DND-41 (cell line): ENCODE data around the gene TESMIN.

Source experiments
- ATAC-seq: fragments of 200-7000 bp; cut with Tn5 transposase; 3 replicates; pipeline ENCODE4 v1.9.1; 2021; ENCODE audit warnings: low read depth; ENCODE audit not compliant: insufficient read depth
- DNase-seq: peaks from one replicate; pipeline ENCODE4 v3.0.0-alpha.2; 2020
- H2AFZ ChIP-seq: 2 replicates; pipeline ENCODE4 v1.6.0; 2012; ENCODE audit warnings: low read depth, low read length
- H3K27ac ChIP-seq: 2 replicates; pipeline ENCODE4 v1.5.1; 2012; ENCODE audit warnings: low read length, inconsistent platforms
- H3K27me3 ChIP-seq: fragments of 200-600 bp; sonication (generic); 2 replicates; pipeline ENCODE4 v1.6.0; 2012; ENCODE audit warnings: low read length, mild to moderate bottlenecking, inconsistent platforms; ENCODE audit not compliant: insufficient read depth, poor library complexity
- H3K36me3 ChIP-seq: 2 replicates; pipeline ENCODE4 v1.5.1; 2012; ENCODE audit warnings: low read length, inconsistent platforms; ENCODE audit not compliant: insufficient read depth
- H3K4me1 ChIP-seq: 2 replicates; pipeline ENCODE4 v1.5.1; 2012; ENCODE audit warnings: mild to moderate bottlenecking, low read length; ENCODE audit not compliant: insufficient read depth
- H3K4me2 ChIP-seq: 2 replicates; pipeline ENCODE4 v1.6.0; 2012; ENCODE audit warnings: mild to moderate bottlenecking, moderate library complexity, low read length, inconsistent platforms; ENCODE audit not compliant: insufficient read depth
- H3K4me3 ChIP-seq, 2 experiments: fragments of 200-600 bp in 1 of 2; shearing (Covaris generic) in 1 of 2; 2 replicates each; pipeline ENCODE4 v1.5.1; 2012 to 2016; ENCODE audit warnings: inconsistent platforms in 2 of 2, low read length in 2 of 2, mild to moderate bottlenecking in 2 of 2, low read depth in 1 of 2, moderate library complexity in 1 of 2
- H3K79me2 ChIP-seq: 2 replicates; pipeline ENCODE4 v1.6.0; 2012; ENCODE audit warnings: low read length, inconsistent platforms; ENCODE audit not compliant: insufficient read depth
- H3K9ac ChIP-seq: 2 replicates; pipeline ENCODE4 v1.6.0; 2012; ENCODE audit warnings: low read depth, mild to moderate bottlenecking, inconsistent platforms, low read length, moderate library complexity
- H3K9me3 ChIP-seq: 2 replicates; pipeline ENCODE4 v1.5.1; 2012; ENCODE audit warnings: low read length, moderate library complexity, mild to moderate bottlenecking, inconsistent platforms; ENCODE audit not compliant: insufficient read depth, severe bottlenecking
- H4K20me1 ChIP-seq: 2 replicates; pipeline ENCODE4 v1.6.0; 2012; ENCODE audit warnings: low read length; ENCODE audit not compliant: insufficient read depth
- CTCF ChIP-seq: IDR thresholded peaks from 2 replicates; pipeline ENCODE4 v1.5.1; 2012; ENCODE audit warnings: borderline replicate concordance, low read length, moderate library complexity, mild to moderate bottlenecking; ENCODE audit not compliant: poor library complexity, severe bottlenecking; ENCODE audit errors: extremely low read depth
- EZH2 ChIP-seq: IDR thresholded peaks from 3 replicates; pipeline ENCODE4 v1.6.1; 2012; ENCODE audit warnings: borderline replicate concordance, low read depth, mild to moderate bottlenecking, moderate library complexity, low read length, inconsistent platforms; ENCODE audit not compliant: severe bottlenecking

TESMIN gene

GRCh38 chr11:68687311-68687710 is 64.0 kb downstream of the TESMIN start:
- no peak overlapping the region for H3K4me3 ChIP-seq
- no peak overlapping the region for H3K9ac ChIP-seq
- peaks cover 9% of the 10 kb centered on the region; the same call in 1 of the 2 replicates for H4K20me1 ChIP-seq
- H3K79me2 ChIP-seq = no peaks in the 10 kb centered on the region
- H3K27ac ChIP-seq = no peak overlapping the region
- DNase-seq (no peak), ATAC-seq (no peak)
- H3K27me3 ChIP-seq = peaks cover 16% of the 10 kb centered on the region
- H3K36me3 ChIP-seq = no peaks in the 10 kb centered on the region
- H3K4me2 ChIP-seq = no peak overlapping the region
- TF ChIP-seq EZH2 (no peak), CTCF (no peak)
- H3K9me3 ChIP-seq = no peaks in the 10 kb centered on the region
- H3K4me1 ChIP-seq = peaks cover 19% of the 10 kb centered on the region
- no peak overlapping the region for H2AFZ ChIP-seq

- peaks cover 19% of the 10 kb centered on the region for H3K4me1 ChIP-seq
- H3K4me2 ChIP-seq = no peak overlapping the region
- H3K27ac ChIP-seq = no peak overlapping the region
- no peak overlapping the region for H3K4me3 ChIP-seq
- peaks cover 16% of the 10 kb centered on the region for H3K27me3 ChIP-seq
- H2AFZ ChIP-seq = no peak overlapping the region
- H3K36me3 ChIP-seq = no peaks in the 10 kb centered on the region
- H3K9ac ChIP-seq = no peak overlapping the region
- no peaks in the 10 kb centered on the region for H3K9me3 ChIP-seq
- H4K20me1 ChIP-seq = peaks cover 9% of the 10 kb centered on the region; the same call in 1 of the 2 replicates
- ATAC-seq = no peak
- TF ChIP-seq CTCF (no peak), EZH2 (no peak)
- H3K79me2 ChIP-seq = no peaks in the 10 kb centered on the region
- no peak for DNase-seq
These were observed 64.8 kb downstream of the TESMIN start for GRCh38 chr11:68686486-68686885.

- H3K27ac ChIP-seq = no peak overlapping the region
- H2AFZ ChIP-seq = no peak overlapping the region
- peaks cover 14% of the 10 kb centered on the region for H3K27me3 ChIP-seq
- DNase-seq = no peak
- H3K4me2 ChIP-seq = no peak overlapping the region
- H4K20me1 ChIP-seq = peaks cover 9% of the 10 kb centered on the region; the same call in 1 of the 2 replicates
- TF ChIP-seq CTCF (no peak), EZH2 (no peak)
- no peaks in the 10 kb centered on the region for H3K9me3 ChIP-seq
- no peak overlapping the region for H3K4me3 ChIP-seq
- no peaks in the 10 kb centered on the region for H3K36me3 ChIP-seq
- H3K4me1 ChIP-seq = peaks cover 13% of the 10 kb centered on the region
- no peak for ATAC-seq
- H3K79me2 ChIP-seq = no peaks in the 10 kb centered on the region
- no peak overlapping the region for H3K9ac ChIP-seq
These were observed 65.5 kb downstream of the TESMIN start for GRCh38 chr11:68685656-68686380.
